HG03025 (cell line): ENCODE results near the gene ARL3.
"Not testable (repeated sequence)": the region's sequence is repeated elsewhere in the genome, so short reads cannot be mapped to it uniquely, and the experiment has no call there.

Source experiments
- ATAC-seq: cut with Tn5 transposase; IDR thresholded peaks from one replicate; pipeline ENCODE4 v1.9.1; 2021; ENCODE audit warnings: mild to moderate bottlenecking, moderate library complexity; ENCODE audit not compliant: unreplicated experiment, low FRiP score

ARL3 gene

GRCh38 chr10:102675011-102675665, 39.1 kb downstream of the ARL3 start:
- no peak for ATAC-seq

GRCh38 chr10:102674566-102674965, 39.6 kb downstream of the ARL3 start:
- ATAC-seq = no peak

GRCh38 chr10:102673819-102674511, 40.2 kb downstream of the ARL3 start:
- no peak for ATAC-seq

GRCh38 chr10:102673236-102673818, 40.9 kb downstream of the ARL3 start:
- no peak for ATAC-seq

- no peak for ATAC-seq
Measured at GRCh38 chr10:102670871-102671434, 43.2 kb downstream of the ARL3 start.

GRCh38 chr10:102670065-102670670, 44.0 kb downstream of the ARL3 start:
- ATAC-seq = no peak

GRCh38 chr10:102669206-102670064, 44.8 kb downstream of the ARL3 start:
- ATAC-seq = no peak

GRCh38 chr10:102668326-102669107, 45.7 kb downstream of the ARL3 start:
- ATAC-seq = no peak

GRCh38 chr10:102667411-102667810, 46.8 kb downstream of the ARL3 start:
- not testable (repeated sequence) for ATAC-seq

GRCh38 chr10:102665904-102666509, 48.2 kb downstream of the ARL3 start:
- no peak for ATAC-seq

- peak; percentile 13 for ATAC-seq
Measured at GRCh38 chr10:102661658-102662028, 52.6 kb downstream of the ARL3 start.

- ATAC-seq = peak; percentile 72
Measured at GRCh38 chr10:102660888-102661657, 53.1 kb downstream of the ARL3 start.

- ATAC-seq = no peak
Measured at GRCh38 chr10:102658802-102659201, 55.4 kb downstream of the ARL3 start.

- no peak for ATAC-seq
Measured at GRCh38 chr10:102657984-102658724, 56.0 kb downstream of the ARL3 start.

GRCh38 chr10:102657451-102657850, 56.7 kb downstream of the ARL3 start:
- no peak for ATAC-seq

GRCh38 chr10:102656791-102657371, 57.3 kb downstream of the ARL3 start:
- no peak for ATAC-seq

GRCh38 chr10:102656026-102656425, 58.2 kb downstream of the ARL3 start:
- no peak for ATAC-seq
